Adipocyte (in vitro differentiated cells): ENCODE measurements around the gene TAS2R31.
"Not testable (repeated sequence)": the region's sequence is repeated elsewhere in the genome, so short reads cannot be mapped to it uniquely, and the experiment has no call there.

Experiments
- DNase-seq: peaks from one replicate; pipeline ENCODE4 v3.0.0-alpha.2; 2015; ENCODE audit warnings: low read depth
- H3K27me3 ChIP-seq: replicated peaks from 2 replicates; pipeline ENCODE4 v1.7.0; 2013; ENCODE audit warnings: mild to moderate bottlenecking, low read length, moderate library complexity; ENCODE audit not compliant: control insufficient read depth, insufficient read depth
- H3K36me3 ChIP-seq: 2 replicates; pipeline ENCODE4 v1.7.0; 2013; ENCODE audit warnings: low read length, mild to moderate bottlenecking, moderate library complexity; ENCODE audit not compliant: control insufficient read depth, insufficient read depth, severe bottlenecking
- H3K4me1 ChIP-seq: 2 replicates; pipeline ENCODE4 v1.7.0; 2013; ENCODE audit warnings: mild to moderate bottlenecking, low read length, moderate library complexity; ENCODE audit not compliant: control insufficient read depth, insufficient read depth
- H3K4me3 ChIP-seq: 2 replicates; pipeline ENCODE4 v1.7.0; 2013; ENCODE audit warnings: mild to moderate bottlenecking, low read length, moderate library complexity
- H3K9ac ChIP-seq: 2 replicates; pipeline ENCODE4 v1.7.0; 2013; ENCODE audit warnings: mild to moderate bottlenecking, low read length, moderate library complexity
- H3K9me3 ChIP-seq: 2 replicates; pipeline ENCODE4 v1.7.0; 2013; ENCODE audit warnings: mild to moderate bottlenecking, low read length, moderate library complexity; ENCODE audit not compliant: control insufficient read depth

TAS2R31 gene

GRCh38 chr12:11031307-11031706 lies at the start of gene TAS2R31:
TSS of gene TAS2R31 (minus strand) at chr12:11031407. CDS start at chr12:11031335, 72 bp downstream.
- no peak for DNase-seq
- H3K36me3 ChIP-seq: peaks cover 10% of the 10 kb centered on the region
- H3K4me3 ChIP-seq: no peak within 1 kb of the TSS
- H3K4me1 ChIP-seq: no peaks in the 10 kb centered on the region
- no peaks in the 10 kb centered on the region for H3K9me3 ChIP-seq
- H3K27me3 ChIP-seq: no peaks in the 10 kb centered on the region
- no peak within 1 kb of the TSS for H3K9ac ChIP-seq

- Histone ChIP-seq H3K9ac (no peak overlapping the region), H3K36me3 (no peaks in the 10 kb centered on the region), H3K9me3 (no peaks in the 10 kb centered on the region), H3K27me3 (no peaks in the 10 kb centered on the region), H3K4me3 (no peak overlapping the region), H3K4me1 (no peaks in the 10 kb centered on the region)
- no peak for DNase-seq
Measured at GRCh38 chr12:11078246-11078645, 47.0 kb upstream of the TAS2R31 start.

- H3K9ac ChIP-seq: no peak overlapping the region
- no peak for DNase-seq
- H3K4me1 ChIP-seq: no peaks in the 10 kb centered on the region
- H3K9me3 ChIP-seq: no peaks in the 10 kb centered on the region
- H3K36me3 ChIP-seq: no peaks in the 10 kb centered on the region
- H3K27me3 ChIP-seq: no peaks in the 10 kb centered on the region
- no peak overlapping the region for H3K4me3 ChIP-seq
Measured at GRCh38 chr12:11075642-11076041, 44.4 kb upstream of the TAS2R31 start.

- H3K36me3 ChIP-seq: no peaks in the 10 kb centered on the region
- H3K27me3 ChIP-seq: no peaks in the 10 kb centered on the region
- no peak for DNase-seq
- no peak overlapping the region for H3K9ac ChIP-seq
- H3K4me3 ChIP-seq: no peak overlapping the region
- no peaks in the 10 kb centered on the region for H3K4me1 ChIP-seq
- H3K9me3 ChIP-seq: no peaks in the 10 kb centered on the region
Measured at GRCh38 chr12:11071414-11071813, 40.2 kb upstream of the TAS2R31 start.

GRCh38 chr12:11070999-11071398 lies 39.8 kb upstream of the TAS2R31 start:
- no peaks in the 10 kb centered on the region for H3K4me1 ChIP-seq

GRCh38 chr12:11069854-11070365 lies 38.7 kb upstream of the TAS2R31 start:
- Histone ChIP-seq H3K27me3 (no peaks in the 10 kb centered on the region), H3K4me1 (no peaks in the 10 kb centered on the region), H3K4me3 (no peak overlapping the region), H3K9ac (no peak overlapping the region), H3K36me3 (no peaks in the 10 kb centered on the region), H3K9me3 (no peaks in the 10 kb centered on the region)
- no peak for DNase-seq

More at GRCh38 chr12:11070999-11071398, 39.8 kb upstream of the TAS2R31 start:
- Histone ChIP-seq H3K9ac (no peak overlapping the region), H3K36me3 (no peaks in the 10 kb centered on the region), H3K27me3 (no peaks in the 10 kb centered on the region), H3K4me3 (no peak overlapping the region), H3K9me3 (no peaks in the 10 kb centered on the region)
- DNase-seq: no peak

GRCh38 chr12:11067514-11067913 lies 36.3 kb upstream of the TAS2R31 start:
- H3K4me3 ChIP-seq: no peak overlapping the region
- H3K27me3 ChIP-seq: no peaks in the 10 kb centered on the region
- no peaks in the 10 kb centered on the region for H3K36me3 ChIP-seq
- no peaks in the 10 kb centered on the region for H3K4me1 ChIP-seq
- no peaks in the 10 kb centered on the region for H3K9me3 ChIP-seq
- H3K9ac ChIP-seq: no peak overlapping the region
- DNase-seq: peak; percentile 44

- not testable (repeated sequence) for H3K9me3 ChIP-seq, H3K36me3 ChIP-seq
Measured at GRCh38 chr12:11062194-11062593, 31.0 kb upstream of the TAS2R31 start, which contains the start of gene TAS2R46. TSS of gene TAS2R46 (minus strand) at chr12:11062294. CDS start at chr12:11062294, 0 bp downstream.

GRCh38 chr12:11059784-11060183 lies 28.6 kb upstream of the TAS2R31 start:
- no peak for DNase-seq
- H3K36me3 ChIP-seq: no peaks in the 10 kb centered on the region
- H3K9ac ChIP-seq: no peak overlapping the region
- H3K4me1 ChIP-seq: no peaks in the 10 kb centered on the region
- H3K9me3 ChIP-seq: no peaks in the 10 kb centered on the region
- H3K4me3 ChIP-seq: no peak overlapping the region
- H3K27me3 ChIP-seq: no peaks in the 10 kb centered on the region

More at GRCh38 chr12:11062194-11062593, 31.0 kb upstream of the TAS2R31 start, which contains the start of gene TAS2R46:
- not testable (repeated sequence) for DNase-seq, H3K4me3 ChIP-seq, H3K4me1 ChIP-seq, H3K9ac ChIP-seq, H3K27me3 ChIP-seq

- no peak for DNase-seq
- H3K36me3 ChIP-seq: no peaks in the 10 kb centered on the region
- no peaks in the 10 kb centered on the region for H3K9me3 ChIP-seq
- H3K9ac ChIP-seq: no peak overlapping the region
- no peaks in the 10 kb centered on the region for H3K27me3 ChIP-seq
- no peaks in the 10 kb centered on the region for H3K4me1 ChIP-seq
- no peak overlapping the region for H3K4me3 ChIP-seq
Measured at GRCh38 chr12:11059041-11059440, 27.8 kb upstream of the TAS2R31 start.

GRCh38 chr12:11055306-11055705 lies 24.1 kb upstream of the TAS2R31 start:
- no peak for DNase-seq
- Histone ChIP-seq H3K4me3 (no peak overlapping the region), H3K27me3 (no peaks in the 10 kb centered on the region), H3K36me3 (peaks cover 3% of the 10 kb centered on the region), H3K9ac (no peak overlapping the region), H3K9me3 (peaks cover 4% of the 10 kb centered on the region), H3K4me1 (no peaks in the 10 kb centered on the region)
